ENCODE results near the gene DGUOK.

- TF ChIP-seq CTCF (IDR thresholded peaks at IDR 0.05; ENCODE audit: poor library complexity, severe bottlenecking) (no peak), EZH2 (IDR thresholded peaks at IDR 0.05; ENCODE audit: borderline replicate concordance, insufficient read depth, low read length, poor library complexity, severe bottlenecking) (no peak), POLR2AphosphoS5 (IDR thresholded peaks at IDR 0.05) (peak; percentile 86)
Measured at GRCh38 chr2:73998451-73998850, 71.8 kb downstream of the DGUOK start.

Measured in neural cell (in vitro differentiated cells).